Panc1 (cell line): ENCODE measurements around the gene ERBB3. TPM values are rescaled to one million over a fixed set of nuclear protein-coding genes. Genes with fewer than 3 reads are reported as not detected.

Experiments
- ATAC-seq: fragments of 200-7000 bp; cut with Tn5 transposase; 2 replicates; pipeline ENCODE4 v1.9.1; 2020; ENCODE audit warnings: mild to moderate bottlenecking, moderate library complexity
- BruUV-seq: library from RNA; stranded (reverse); fragments of 400-500 nt; replicated peaks from 2 replicates; lab custom pipeline; 2021; lab: Mats Ljungman, UMichigan
- CTCF ChIA-PET: fragments of 300-600 bp; sonication (Branson Sonifier 250); formaldehyde crosslinking; loops from one replicate; lab custom pipeline; 2022; ENCODE audit warnings: antibody characterized with exemption; lab: Charles Lee
- POLR2A ChIA-PET: fragments of 300-600 bp; sonication (Branson Sonifier 250); formaldehyde crosslinking; loops from one replicate; lab custom pipeline; 2022; ENCODE audit warnings: antibody characterized with exemption; lab: Charles Lee
- DNase-seq: peaks from one replicate; pipeline ENCODE4 v3.0.0-alpha.2; 2010; ENCODE audit warnings: low read depth, low spot score
- H3K27ac ChIP-seq: 2 replicates; pipeline ENCODE4 v1.5.1; 2011; ENCODE audit warnings: mild to moderate bottlenecking, low read length, inconsistent platforms
- H3K27me3 ChIP-seq: fragments of 200-500 bp; sonication (Bioruptor generic); 2 replicates; pipeline ENCODE4 v1.6.0; 2014; ENCODE audit warnings: low read length, inconsistent platforms; ENCODE audit not compliant: control insufficient read depth, insufficient read depth
- H3K36me3 ChIP-seq: fragments of 200-500 bp; sonication (Bioruptor generic); 2 replicates; pipeline ENCODE4 v1.5.1; 2014; ENCODE audit warnings: inconsistent platforms, mild to moderate bottlenecking, low read length, moderate library complexity; ENCODE audit not compliant: control insufficient read depth, insufficient read depth
- H3K4me1 ChIP-seq: 2 replicates; pipeline ENCODE4 v1.5.1; 2011; ENCODE audit warnings: inconsistent platforms, mild to moderate bottlenecking, low read length, moderate library complexity; ENCODE audit not compliant: control insufficient read depth, insufficient read depth
- H3K4me3 ChIP-seq, 2 experiments: 2 replicates each; pipeline ENCODE4 v1.5.1; 2011 to 2012; ENCODE audit warnings: low read depth in 2 of 2, low read length in 2 of 2, mild to moderate bottlenecking in 2 of 2, inconsistent platforms in 1 of 2, moderate library complexity in 1 of 2
- H3K9me3 ChIP-seq: fragments of 200-500 bp; sonication (Bioruptor generic); 2 replicates; pipeline ENCODE4 v1.5.1; 2014; ENCODE audit warnings: low read depth, mild to moderate bottlenecking, inconsistent platforms, low read length, moderate library complexity; ENCODE audit not compliant: control insufficient read depth, insufficient read depth
- CTCF ChIP-seq: fragments of 450-650 bp; IDR thresholded peaks from 2 replicates; pipeline ENCODE4 v1.5.1; 2017; ENCODE audit warnings: mild to moderate bottlenecking
- POLR2AphosphoS5 ChIP-seq: IDR thresholded peaks from 2 replicates; pipeline ENCODE4 v1.6.1; 2012; ENCODE audit warnings: mild to moderate bottlenecking, low read depth, low read length, moderate library complexity
- REST ChIP-seq, 2 experiments: IDR thresholded peaks; 2 replicates each; pipeline ENCODE4 v1.6.1; 2011 to 2012; ENCODE audit warnings: low read depth in 2 of 2, control low read depth in 1 of 2, low read length in 1 of 2, mild to moderate bottlenecking in 1 of 2, moderate library complexity in 1 of 2; ENCODE audit not compliant: insufficient read depth in 1 of 2
- SIN3A ChIP-seq: IDR thresholded peaks from 2 replicates; pipeline ENCODE4 v1.6.1; 2012; ENCODE audit warnings: low read depth, mild to moderate bottlenecking, low read length, moderate library complexity, borderline replicate concordance; ENCODE audit not compliant: insufficient read depth
- TCF7L2 ChIP-seq: IDR thresholded peaks from 2 replicates; pipeline ENCODE4 v1.6.1; 2011; ENCODE audit warnings: mild to moderate bottlenecking, low read depth, low read length, inconsistent platforms
- in situ Hi-C: cut with HindIII; loops from 2 replicates; pipeline ENCODE4 v1.10.0; 2016; ENCODE audit warnings: low sequenced_read_pairs, low pct_unique_long_range_greater_than_20kb
- intact Hi-C: fragments of 100-400 bp; cut with micrococcal nuclease; formaldehyde crosslinking; loops from one replicate; pipeline ENCODE4 v1.10.0; 2022; ENCODE audit not compliant: unreplicated experiment
- total RNA-seq: library from RNA; stranded (reverse); gene quantifications from one replicate; pipeline ENCODE4 v1.2.1, GENCODE V29; 2021; ENCODE audit not compliant: unreplicated experiment

ERBB3 gene
- total RNA-seq, 1 experiment from 2014 or later, result 0.90 TPM

DNA sequence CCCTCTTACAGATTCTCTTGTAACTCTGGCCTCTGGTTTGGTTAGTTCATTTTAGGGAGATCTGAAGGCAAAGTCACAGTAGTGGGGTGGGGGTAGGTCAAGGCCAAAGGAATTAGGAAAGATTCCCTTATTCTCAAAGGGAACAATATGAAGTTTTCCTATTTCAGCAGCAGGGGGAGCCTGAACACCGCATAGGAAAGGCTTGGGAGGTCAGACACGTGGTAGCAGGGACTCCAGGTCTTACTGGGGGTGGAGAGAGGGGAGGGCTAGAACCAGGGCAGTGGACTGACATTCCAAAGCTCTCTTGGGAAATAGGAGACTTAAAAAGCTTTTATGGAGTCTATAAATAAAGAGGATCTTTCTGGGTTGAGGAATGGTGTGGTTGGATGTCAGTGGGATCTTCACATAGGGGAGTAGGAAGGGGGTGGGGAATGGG, 39.4 kb downstream of the ERBB3 start:
- DNase-seq (no peak), ATAC-seq (peak; percentile 32)
- peaks cover 8% of the 10 kb centered on the region; the same call in 1 of the 2 replicates for H3K36me3 ChIP-seq
- BruUV-seq, result no TSS peak
- TF ChIP-seq CTCF (peak; percentile 92), POLR2AphosphoS5 (no peak), SIN3A (0 out of 2 replicates have a peak, but pooled peaks have one; percentile 16)
- in situ Hi-C loops (no loop called here), intact Hi-C loops (loop anchor here (1.0 to 10.0 kb wide), 3 partner anchors 38 to 75 kb away; partner anchors contain the start of genes MYL6, RPS26 and SMARCC2)
- ChIA-PET POLR2A (interaction anchor here (1.1 kb wide), 1 partner anchor 15 kb away, joined by 4 read pairs; no protein-coding TSS in a partner anchor), CTCF (interaction anchor here (0.6 to 1.4 kb wide), 2 partner anchors 43 to 70 kb away, joined by 4 to 8 read pairs; partner anchors contain the start of gene SMARCC2)
- H3K27me3 ChIP-seq, result no peaks in the 10 kb centered on the region
- H3K4me1 ChIP-seq, result peaks cover 27% of the 10 kb centered on the region
- H3K4me3 ChIP-seq, result peak overlapping the region; percentile 69 to 100
- H3K9me3 ChIP-seq, result no peaks in the 10 kb centered on the region
- H3K27ac ChIP-seq, result peak overlapping the region; percentile 82

GRCh38 chr12:56120158-56120846, 40.3 kb downstream of the ERBB3 start:
- in situ Hi-C loops, result no loop called here
- DNase-seq, result no peak

More at GRCh38 chr12:56120158-56120846, 40.3 kb downstream of the ERBB3 start:
- Histone ChIP-seq H3K9me3 (no peaks in the 10 kb centered on the region), H3K36me3 (peaks cover 8% of the 10 kb centered on the region; the same call in 1 of the 2 replicates), H3K4me3 (no peak overlapping the region), H3K27me3 (no peaks in the 10 kb centered on the region), H3K4me1 (peaks cover 20% of the 10 kb centered on the region), H3K27ac (peak overlapping the region; percentile 82)
- no TSS peak for BruUV-seq
- ATAC-seq, result no peak
- TF ChIP-seq CTCF (no peak), TCF7L2 (no peak), POLR2AphosphoS5 (no peak), REST (IDR thresholded peaks at IDR 0.05; ENCODE audit: insufficient read depth in 1 of 2, low read depth in 2 of 2, low read length in 1 of 2) (no peak), SIN3A (no peak)
- intact Hi-C loops, result no loop called here
- CTCF ChIA-PET, result interaction anchor here (0.6 to 1.4 kb wide), 2 partner anchors 42 to 69 kb away, joined by 4 to 8 read pairs; partner anchors contain the start of gene SMARCC2
- POLR2A ChIA-PET, result interaction anchor here (1.1 kb wide), 1 partner anchor 16 kb away, joined by 4 read pairs; no protein-coding TSS in a partner anchor
